AG04449 (cell line): ENCODE results near the gene SEPTIN8.

ENCODE experiments used
- CTCF ChIA-PET: fragments of 350-600 bp; formaldehyde crosslinking; extraction: SDS; loops from one replicate; lab custom pipeline; 2021; ENCODE audit warnings: antibody characterized with exemption; lab: Yijun Ruan, JAX
- POLR2A ChIA-PET: fragments of 400-600, 350-600 bp; formaldehyde crosslinking; extraction: SDS; loops from one replicate; lab custom pipeline; 2020; ENCODE audit warnings: antibody characterized with exemption, inconsistent platforms; lab: Yijun Ruan, JAX
- DNase-seq: peaks from one replicate; pipeline ENCODE4 v3.0.0-alpha.2; 2010; ENCODE audit warnings: low read depth, low spot score
- H3K4me3 ChIP-seq: 2 replicates; pipeline ENCODE4 v1.5.1; 2011; ENCODE audit warnings: low read depth, mild to moderate bottlenecking, control low read depth, low read length
- CTCF ChIP-seq: IDR thresholded peaks from one replicate; pipeline ENCODE4 v1.5.1; 2011; ENCODE audit warnings: mild to moderate bottlenecking, moderate library complexity, low read length, control low read depth, inconsistent platforms; ENCODE audit not compliant: insufficient read depth; ENCODE audit errors: missing control alignments

Gene SEPTIN8

GRCh38 chr5:132734687-132735086 lies 42.4 kb downstream of the SEPTIN8 start:
- POLR2A ChIA-PET = no interaction called here
- H3K4me3 ChIP-seq = no peak overlapping the region
- CTCF ChIA-PET = interaction anchor here (1.1 to 2.8 kb wide), 3 partner anchors 12 to 208 kb away, joined by 3 to 13 read pairs (median 8); no protein-coding TSS in a partner anchor
- TF ChIP-seq CTCF = no peak
- no peak for DNase-seq

- DNase-seq = no peak
- ChIA-PET POLR2A (no interaction called here), CTCF (interaction anchor here (0.7 to 2.8 kb wide), 7 partner anchors 13 to 207 kb away, joined by 3 to 13 read pairs (median 4); no protein-coding TSS in a partner anchor)
- H3K4me3 ChIP-seq = no peak overlapping the region
- TF ChIP-seq CTCF = no peak
These were observed 43.4 kb downstream of the SEPTIN8 start for GRCh38 chr5:132733499-132734148.

GRCh38 chr5:132729896-132730295 lies 47.1 kb downstream of the SEPTIN8 start:
- ChIA-PET POLR2A (no interaction called here), CTCF (interaction anchor here (1.2 kb wide), 1 partner anchor 14 kb away, joined by 10 read pairs; no protein-coding TSS in a partner anchor)
- no peak overlapping the region for H3K4me3 ChIP-seq
- no peak for TF ChIP-seq CTCF
- DNase-seq = no peak

- TF ChIP-seq CTCF = no peak
- CTCF ChIA-PET = interaction anchor here (1.1 to 3.4 kb wide), 2 partner anchors 9 to 10 kb away, joined by 5 to 20 read pairs; no protein-coding TSS in a partner anchor
- no peak for DNase-seq
- POLR2A ChIA-PET = no interaction called here
- H3K4me3 ChIP-seq = no peak overlapping the region
These were observed 51.3 kb downstream of the SEPTIN8 start for GRCh38 chr5:132725745-132726144.

- H3K4me3 ChIP-seq = no peak overlapping the region
- POLR2A ChIA-PET = no interaction called here
- CTCF ChIA-PET = interaction anchor here (0.9 to 4.3 kb wide), 5 partner anchors 9 to 334 kb away, joined by 3 to 30 read pairs (median 6); no protein-coding TSS in a partner anchor
- DNase-seq = no peak
- no peak for TF ChIP-seq CTCF
These were observed 58.3 kb downstream of the SEPTIN8 start for GRCh38 chr5:132718544-132719312.
